ENCODE data around the gene CATSPERB.

GRCh38 chr14:91649930-91650329 lies 82.0 kb downstream of the CATSPERB start:
- peak; percentile 65 for TF ChIP-seq CTCF (IDR thresholded peaks at IDR 0.05; ENCODE audit: low read depth, low read length)
- no peak for TF ChIP-seq EZH2phosphoT487 (IDR thresholded peaks at IDR 0.05; ENCODE audit: low read depth)

Measured in OCI-LY3 (cell line).